KMS-11 (cell line): ENCODE measurements around the gene ELFN1.

Experiments used
- H2AFZ ChIP-seq: fragments of 200-600 bp; sonication (generic); 2 replicates; pipeline ENCODE4 v1.6.1; 2016; ENCODE audit warnings: antibody characterized with exemption, mixed run types, low read depth
- H3K27ac ChIP-seq: fragments of 200-600 bp; sonication (generic); 2 replicates; pipeline ENCODE4 v1.6.1; 2016; ENCODE audit warnings: mild to moderate bottlenecking, mixed run types
- H3K27me3 ChIP-seq: fragments of 200-600 bp; sonication (generic); 2 replicates; pipeline ENCODE4 v1.6.1; 2017; ENCODE audit warnings: mild to moderate bottlenecking, low read depth, mixed run types, moderate library complexity; ENCODE audit not compliant: insufficient read depth
- H3K36me3 ChIP-seq: fragments of 200-600 bp; sonication (generic); 2 replicates; pipeline ENCODE4 v1.6.1; 2017; ENCODE audit warnings: mild to moderate bottlenecking, mixed run types; ENCODE audit not compliant: insufficient read depth
- H3K4me1 ChIP-seq: fragments of 200-600 bp; sonication (generic); 2 replicates; pipeline ENCODE4 v1.6.1; 2016; ENCODE audit warnings: mild to moderate bottlenecking, low read depth, mixed run types; ENCODE audit not compliant: poor library complexity, severe bottlenecking
- H3K4me2 ChIP-seq: fragments of 200-600 bp; sonication (generic); 2 replicates; pipeline ENCODE4 v1.7.0; 2016; ENCODE audit warnings: mild to moderate bottlenecking, mixed run types
- H3K4me3 ChIP-seq: fragments of 200-600 bp; sonication (generic); IDR thresholded peaks from 2 replicates; pipeline ENCODE4 v1.6.1; 2017; ENCODE audit warnings: low read depth, low read length, mixed read lengths; ENCODE audit not compliant: insufficient read depth
- H3K79me2 ChIP-seq: fragments of 200-600 bp; sonication (generic); 2 replicates; pipeline ENCODE4 v1.6.1; 2016; ENCODE audit warnings: low read depth, mixed run types; ENCODE audit not compliant: insufficient read depth
- H3K9ac ChIP-seq: fragments of 200-600 bp; sonication (generic); 2 replicates; pipeline ENCODE4 v1.6.1; 2016; ENCODE audit warnings: mild to moderate bottlenecking, mixed run types
- H4K20me1 ChIP-seq: fragments of 200-600 bp; sonication (generic); 2 replicates; pipeline ENCODE4 v1.6.1; 2016; ENCODE audit warnings: mild to moderate bottlenecking, mixed run types; ENCODE audit not compliant: insufficient read depth
- TF ChIP-seq, protein P1 (sequence below): fragments of 200-600 bp; sonication (generic); conservative IDR thresholded peaks from 2 replicates; pipeline ENCODE4 v1.6.1; 2017; ENCODE audit warnings: low read depth, mild to moderate bottlenecking, antibody characterized with exemption, low read length, moderate library complexity, mixed read lengths

The ELFN1 gene

GRCh38 chr7:1671594-1672451 is 1.7 kb downstream of the ELFN1 start:
- no peaks in the 10 kb centered on the region for H3K36me3 ChIP-seq
- H3K4me1 ChIP-seq, result no peaks in the 10 kb centered on the region
- H3K79me2 ChIP-seq, result no peaks in the 10 kb centered on the region
- H3K9ac ChIP-seq, result no peak overlapping the region
- no peaks in the 10 kb centered on the region for H4K20me1 ChIP-seq
- no peak overlapping the region for H2AFZ ChIP-seq
- peaks cover 74% of the 10 kb centered on the region for H3K27me3 ChIP-seq
- TF ChIP-seq, protein P1, sequence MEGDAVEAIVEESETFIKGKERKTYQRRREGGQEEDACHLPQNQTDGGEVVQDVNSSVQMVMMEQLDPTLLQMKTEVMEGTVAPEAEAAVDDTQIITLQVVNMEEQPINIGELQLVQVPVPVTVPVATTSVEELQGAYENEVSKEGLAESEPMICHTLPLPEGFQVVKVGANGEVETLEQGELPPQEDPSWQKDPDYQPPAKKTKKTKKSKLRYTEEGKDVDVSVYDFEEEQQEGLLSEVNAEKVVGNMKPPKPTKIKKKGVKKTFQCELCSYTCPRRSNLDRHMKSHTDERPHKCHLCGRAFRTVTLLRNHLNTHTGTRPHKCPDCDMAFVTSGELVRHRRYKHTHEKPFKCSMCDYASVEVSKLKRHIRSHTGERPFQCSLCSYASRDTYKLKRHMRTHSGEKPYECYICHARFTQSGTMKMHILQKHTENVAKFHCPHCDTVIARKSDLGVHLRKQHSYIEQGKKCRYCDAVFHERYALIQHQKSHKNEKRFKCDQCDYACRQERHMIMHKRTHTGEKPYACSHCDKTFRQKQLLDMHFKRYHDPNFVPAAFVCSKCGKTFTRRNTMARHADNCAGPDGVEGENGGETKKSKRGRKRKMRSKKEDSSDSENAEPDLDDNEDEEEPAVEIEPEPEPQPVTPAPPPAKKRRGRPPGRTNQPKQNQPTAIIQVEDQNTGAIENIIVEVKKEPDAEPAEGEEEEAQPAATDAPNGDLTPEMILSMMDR, result no peak
- no peak overlapping the region for H3K4me3 ChIP-seq
- no peak overlapping the region for H3K4me2 ChIP-seq
- H3K27ac ChIP-seq, result no peak overlapping the region

DNA sequence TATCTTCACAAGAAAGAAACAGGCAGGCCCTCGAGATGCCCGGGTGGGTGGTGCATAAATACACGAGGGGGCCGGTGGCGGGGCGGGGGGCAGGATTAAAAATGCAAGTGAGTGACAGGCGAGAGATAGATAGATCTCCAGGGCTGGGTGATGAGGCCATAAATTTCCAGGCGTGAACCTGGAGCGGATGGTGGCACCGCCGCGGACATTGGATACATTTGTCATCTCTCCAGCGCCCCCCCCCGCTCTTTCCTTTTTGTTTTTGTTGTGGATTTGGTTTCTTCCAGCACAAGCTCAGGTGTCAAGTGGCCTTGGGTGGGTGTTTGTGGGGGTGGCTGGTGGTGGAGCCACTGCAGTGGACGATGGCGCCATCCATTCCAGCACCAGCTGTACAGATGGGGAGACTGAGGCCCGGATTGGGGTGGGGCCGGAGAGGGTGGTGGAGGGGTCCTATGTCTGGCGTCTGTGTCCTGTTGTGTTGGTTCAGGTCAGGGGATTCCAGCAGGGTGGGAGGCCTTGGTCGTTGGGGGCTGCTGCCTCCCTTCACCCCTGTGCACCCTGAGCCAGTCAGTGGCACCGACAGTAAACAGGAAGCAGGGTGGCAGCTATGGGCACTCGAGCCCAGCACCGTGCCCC is 2.9 kb downstream of the ELFN1 start:
- no peak overlapping the region for H3K9ac ChIP-seq
- TF ChIP-seq, protein P1, result no peak
- H3K4me3 ChIP-seq, result no peak overlapping the region
- H3K27me3 ChIP-seq, result peaks cover 78% of the 10 kb centered on the region
- H2AFZ ChIP-seq, result no peak overlapping the region
- no peaks in the 10 kb centered on the region for H3K79me2 ChIP-seq
- no peaks in the 10 kb centered on the region for H3K36me3 ChIP-seq
- H3K4me1 ChIP-seq, result no peaks in the 10 kb centered on the region
- no peak overlapping the region for H3K4me2 ChIP-seq
- H4K20me1 ChIP-seq, result no peaks in the 10 kb centered on the region
- no peak overlapping the region for H3K27ac ChIP-seq

DNA sequence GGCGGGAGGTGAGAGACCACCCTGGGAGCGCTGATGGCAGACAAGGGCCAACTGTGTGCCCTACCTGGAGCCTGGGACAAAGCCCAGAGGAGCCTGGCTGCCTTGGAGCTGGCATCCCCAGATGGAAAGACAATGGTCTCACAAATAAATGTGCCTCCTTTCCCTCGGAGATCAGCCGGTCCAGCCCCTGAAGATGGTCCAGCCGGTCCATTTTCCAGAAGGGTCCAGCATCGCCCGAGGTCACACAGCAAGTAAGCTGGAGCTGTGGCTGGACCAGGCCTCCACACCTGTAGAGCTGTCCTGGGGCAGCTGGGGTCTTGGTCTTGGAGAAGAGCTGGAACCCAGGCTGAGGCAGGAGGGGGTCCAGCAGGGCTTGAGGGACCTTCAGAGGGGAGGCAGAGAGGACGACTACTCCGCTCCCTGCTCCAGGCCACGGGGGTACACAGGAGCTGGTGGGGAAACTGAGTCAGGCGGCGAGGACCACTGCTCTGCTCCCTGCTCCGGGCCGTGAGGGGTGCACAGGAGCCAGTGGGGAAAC is 3.6 kb downstream of the ELFN1 start:
- H3K27me3 ChIP-seq, result peaks cover 78% of the 10 kb centered on the region
- H3K79me2 ChIP-seq, result no peaks in the 10 kb centered on the region
- H3K27ac ChIP-seq, result no peak overlapping the region
- no peaks in the 10 kb centered on the region for H3K4me1 ChIP-seq
- no peaks in the 10 kb centered on the region for H4K20me1 ChIP-seq
- no peak overlapping the region for H3K4me3 ChIP-seq
- no peaks in the 10 kb centered on the region for H3K36me3 ChIP-seq
- H2AFZ ChIP-seq, result no peak overlapping the region
- H3K4me2 ChIP-seq, result no peak overlapping the region
- TF ChIP-seq, protein P1, result no peak
- no peak overlapping the region for H3K9ac ChIP-seq

DNA sequence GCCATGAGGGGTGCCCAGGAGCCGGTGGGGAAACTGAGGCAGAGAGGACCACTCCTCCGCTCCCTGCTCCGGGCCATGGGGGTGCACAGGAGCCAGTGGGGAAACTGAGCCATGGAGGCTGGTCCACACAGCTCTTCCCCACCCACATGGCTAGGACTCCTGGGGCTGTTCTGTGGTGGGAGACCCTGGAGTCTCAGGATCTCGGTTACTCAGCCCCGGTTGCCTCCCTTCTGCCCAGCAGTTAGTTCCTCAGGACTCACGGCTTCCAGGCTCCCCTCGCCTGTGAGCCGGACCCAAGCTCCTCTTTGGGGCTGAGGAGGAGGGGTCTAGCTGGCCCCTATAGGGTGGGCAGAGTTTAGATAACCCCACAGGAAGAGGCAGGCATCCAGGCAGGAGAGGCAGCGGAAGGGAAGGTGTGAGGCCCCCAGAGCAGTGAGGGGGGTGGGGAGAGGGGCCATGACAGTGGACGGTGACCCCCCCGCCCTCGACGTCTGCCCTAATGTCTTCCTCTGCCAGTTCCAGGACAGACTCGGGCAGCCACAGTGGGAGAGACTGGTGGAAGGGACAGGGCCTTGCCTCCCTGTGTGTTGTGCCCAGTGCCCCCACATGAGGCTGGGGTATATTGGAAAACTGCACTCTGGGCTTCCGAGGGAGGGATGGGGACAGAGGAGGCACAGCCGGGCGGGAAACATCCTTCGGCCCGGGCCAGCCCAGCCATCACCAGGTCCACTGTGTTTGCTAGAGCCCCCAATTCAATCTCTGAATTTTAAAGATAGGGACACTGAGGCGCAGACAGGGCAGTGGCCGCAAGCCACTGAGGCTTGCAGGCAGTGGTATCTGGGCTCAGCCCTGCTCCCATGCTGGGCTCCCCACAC is 4.3 kb downstream of the ELFN1 start:
- H2AFZ ChIP-seq, result no peak overlapping the region
- H4K20me1 ChIP-seq, result no peaks in the 10 kb centered on the region
- no peak overlapping the region for H3K4me2 ChIP-seq
- no peaks in the 10 kb centered on the region for H3K79me2 ChIP-seq
- no peak overlapping the region for H3K27ac ChIP-seq
- TF ChIP-seq, protein P1, result no peak
- no peak overlapping the region for H3K9ac ChIP-seq
- no peaks in the 10 kb centered on the region for H3K36me3 ChIP-seq
- no peaks in the 10 kb centered on the region for H3K4me1 ChIP-seq
- H3K27me3 ChIP-seq, result peaks cover 75% of the 10 kb centered on the region
- no peak overlapping the region for H3K4me3 ChIP-seq
